Measurements from ENCODE around the gene ERBB2. TPM values are rescaled to one million over a fixed set of nuclear protein-coding genes. Genes with fewer than 3 reads are reported as not detected.

ERBB2 gene
- total and polyA plus RNA-seq, 2 of the 13 experiments (the other 11 are each of a cell fraction or from before 2014, with no cell fraction given) = 57.7 to 64.1 TPM

DNA sequence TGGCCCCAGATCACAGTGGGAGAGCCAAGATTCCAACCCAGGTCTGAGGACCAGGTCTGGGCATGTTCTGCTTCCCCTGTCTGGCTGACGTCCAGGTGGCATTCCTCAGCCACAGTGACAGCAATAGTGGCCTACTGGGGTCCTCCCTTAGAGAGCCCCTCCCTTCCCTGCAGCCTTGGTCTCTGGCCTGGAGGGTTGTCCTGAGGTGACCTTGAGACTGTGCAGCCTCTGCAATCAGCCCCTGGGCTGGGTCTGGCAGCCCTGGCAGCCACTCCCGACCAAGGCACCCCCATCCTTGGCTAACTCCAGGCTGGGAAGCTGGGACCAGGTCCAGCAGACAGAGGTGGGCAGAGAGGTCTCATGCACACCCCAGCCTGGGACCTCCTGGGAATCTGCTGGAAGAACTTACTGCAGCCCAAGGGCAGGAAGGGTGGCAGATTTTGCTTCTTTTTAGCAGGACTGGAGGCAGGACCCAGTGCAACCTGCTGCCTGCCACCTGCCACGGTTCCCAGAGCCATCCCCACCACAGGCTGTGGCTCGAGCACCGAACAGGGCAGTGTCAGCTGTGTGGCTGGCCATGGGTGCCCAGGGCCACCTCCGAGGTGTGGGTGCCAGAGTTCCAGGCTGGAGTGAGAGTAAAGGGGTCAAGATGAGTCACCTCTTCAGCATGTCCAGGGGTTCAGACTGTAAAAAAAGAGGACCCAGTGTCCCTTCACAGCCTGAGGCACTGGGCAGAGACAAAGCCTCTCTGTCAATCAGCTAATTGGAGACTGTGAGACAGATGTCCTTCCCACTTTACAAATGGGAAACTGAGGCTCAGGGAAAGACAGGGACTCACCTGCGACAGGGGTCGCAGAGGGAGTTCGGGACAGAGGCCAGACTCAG, 50.5 kb downstream of the ERBB2 start (continued):
- TF ChIP-seq FIP1L1 (IDR thresholded peaks at IDR 0.05; ENCODE audit: borderline replicate concordance, insufficient read depth, low read depth, low read length) (no peak), ZNF275 (CRISPR knock-in tag; IDR thresholded peaks at IDR 0.05; ENCODE audit: borderline replicate concordance) (no peak), CBFB (CRISPR knock-in tag; IDR thresholded peaks at IDR 0.05) (no peak), IRF9 (CRISPR knock-in tag; IDR thresholded peaks at IDR 0.05; ENCODE audit: borderline replicate concordance) (peak; percentile 81; the same call in 1 of the 2 replicates), KDM2A (CRISPR knock-in tag; IDR thresholded peaks at IDR 0.05; ENCODE audit: borderline replicate concordance, low read depth) (peak; percentile 51; the same call in 1 of the 2 replicates), ONECUT2 (CRISPR knock-in tag; IDR thresholded peaks at IDR 0.05) (no peak), MEIS2 (CRISPR knock-in tag; IDR thresholded peaks at IDR 0.05) (no peak), ZNF335 (CRISPR knock-in tag; IDR thresholded peaks at IDR 0.05) (peak; percentile 59; the same call in 1 of the 2 replicates), ZNF460 (CRISPR knock-in tag; IDR thresholded peaks at IDR 0.05; ENCODE audit: borderline replicate concordance) (no peak), PHF8 (CRISPR knock-in tag; IDR thresholded peaks at IDR 0.05) (0 out of 2 replicates have a peak, but pooled peaks have one; percentile 32), AGO2 (optimal IDR thresholded peaks at IDR 0.05; ENCODE audit: low read depth, low read length) (peak; percentile 60), ZIK1 (CRISPR knock-in tag; IDR thresholded peaks at IDR 0.05; ENCODE audit: borderline replicate concordance, low read depth) (no peak; the same call in 1 of the 2 replicates)
- TF ChIP-seq, protein P1, sequence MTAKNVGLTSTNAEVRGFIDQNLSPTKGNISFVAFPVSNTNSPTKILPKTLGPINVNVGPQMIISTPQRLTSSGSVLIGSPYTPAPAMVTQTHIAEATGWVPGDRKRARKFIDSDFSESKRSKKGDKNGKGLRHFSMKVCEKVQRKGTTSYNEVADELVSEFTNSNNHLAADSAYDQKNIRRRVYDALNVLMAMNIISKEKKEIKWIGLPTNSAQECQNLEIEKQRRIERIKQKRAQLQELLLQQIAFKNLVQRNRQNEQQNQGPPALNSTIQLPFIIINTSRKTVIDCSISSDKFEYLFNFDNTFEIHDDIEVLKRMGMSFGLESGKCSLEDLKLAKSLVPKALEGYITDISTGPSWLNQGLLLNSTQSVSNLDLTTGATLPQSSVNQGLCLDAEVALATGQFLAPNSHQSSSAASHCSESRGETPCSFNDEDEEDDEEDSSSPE (CRISPR knock-in tag; IDR thresholded peaks at IDR 0.05) = no peak
- TF ChIP-seq, protein P2, sequence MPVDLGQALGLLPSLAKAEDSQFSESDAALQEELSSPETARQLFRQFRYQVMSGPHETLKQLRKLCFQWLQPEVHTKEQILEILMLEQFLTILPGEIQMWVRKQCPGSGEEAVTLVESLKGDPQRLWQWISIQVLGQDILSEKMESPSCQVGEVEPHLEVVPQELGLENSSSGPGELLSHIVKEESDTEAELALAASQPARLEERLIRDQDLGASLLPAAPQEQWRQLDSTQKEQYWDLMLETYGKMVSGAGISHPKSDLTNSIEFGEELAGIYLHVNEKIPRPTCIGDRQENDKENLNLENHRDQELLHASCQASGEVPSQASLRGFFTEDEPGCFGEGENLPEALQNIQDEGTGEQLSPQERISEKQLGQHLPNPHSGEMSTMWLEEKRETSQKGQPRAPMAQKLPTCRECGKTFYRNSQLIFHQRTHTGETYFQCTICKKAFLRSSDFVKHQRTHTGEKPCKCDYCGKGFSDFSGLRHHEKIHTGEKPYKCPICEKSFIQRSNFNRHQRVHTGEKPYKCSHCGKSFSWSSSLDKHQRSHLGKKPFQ (CRISPR knock-in tag; IDR thresholded peaks at IDR 0.05; ENCODE audit: insufficient replicate concordance) = no peak
- TF ChIP-seq, protein P3, sequence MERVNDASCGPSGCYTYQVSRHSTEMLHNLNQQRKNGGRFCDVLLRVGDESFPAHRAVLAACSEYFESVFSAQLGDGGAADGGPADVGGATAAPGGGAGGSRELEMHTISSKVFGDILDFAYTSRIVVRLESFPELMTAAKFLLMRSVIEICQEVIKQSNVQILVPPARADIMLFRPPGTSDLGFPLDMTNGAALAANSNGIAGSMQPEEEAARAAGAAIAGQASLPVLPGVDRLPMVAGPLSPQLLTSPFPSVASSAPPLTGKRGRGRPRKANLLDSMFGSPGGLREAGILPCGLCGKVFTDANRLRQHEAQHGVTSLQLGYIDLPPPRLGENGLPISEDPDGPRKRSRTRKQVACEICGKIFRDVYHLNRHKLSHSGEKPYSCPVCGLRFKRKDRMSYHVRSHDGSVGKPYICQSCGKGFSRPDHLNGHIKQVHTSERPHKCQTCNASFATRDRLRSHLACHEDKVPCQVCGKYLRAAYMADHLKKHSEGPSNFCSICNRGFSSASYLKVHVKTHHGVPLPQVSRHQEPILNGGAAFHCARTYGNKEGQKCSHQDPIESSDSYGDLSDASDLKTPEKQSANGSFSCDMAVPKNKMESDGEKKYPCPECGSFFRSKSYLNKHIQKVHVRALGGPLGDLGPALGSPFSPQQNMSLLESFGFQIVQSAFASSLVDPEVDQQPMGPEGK (CRISPR knock-in tag; IDR thresholded peaks at IDR 0.05) = peak; percentile 96
- TF ChIP-seq, protein P4, sequence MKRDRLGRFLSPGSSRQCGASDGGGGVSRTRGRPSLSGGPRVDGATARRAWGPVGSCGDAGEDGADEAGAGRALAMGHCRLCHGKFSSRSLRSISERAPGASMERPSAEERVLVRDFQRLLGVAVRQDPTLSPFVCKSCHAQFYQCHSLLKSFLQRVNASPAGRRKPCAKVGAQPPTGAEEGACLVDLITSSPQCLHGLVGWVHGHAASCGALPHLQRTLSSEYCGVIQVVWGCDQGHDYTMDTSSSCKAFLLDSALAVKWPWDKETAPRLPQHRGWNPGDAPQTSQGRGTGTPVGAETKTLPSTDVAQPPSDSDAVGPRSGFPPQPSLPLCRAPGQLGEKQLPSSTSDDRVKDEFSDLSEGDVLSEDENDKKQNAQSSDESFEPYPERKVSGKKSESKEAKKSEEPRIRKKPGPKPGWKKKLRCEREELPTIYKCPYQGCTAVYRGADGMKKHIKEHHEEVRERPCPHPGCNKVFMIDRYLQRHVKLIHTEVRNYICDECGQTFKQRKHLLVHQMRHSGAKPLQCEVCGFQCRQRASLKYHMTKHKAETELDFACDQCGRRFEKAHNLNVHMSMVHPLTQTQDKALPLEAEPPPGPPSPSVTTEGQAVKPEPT (CRISPR knock-in tag; IDR thresholded peaks at IDR 0.05; ENCODE audit: low read depth) = peak; percentile 47; the same call in 1 of the 2 replicates
